Epithelial cell of prostate (primary cell): ENCODE data around the gene FRA10AC1.
"Not testable (repeated sequence)": the region's sequence is repeated elsewhere in the genome, so short reads cannot be mapped to it uniquely, and the experiment has no call there.

ENCODE experiments used
- DNase-seq: peaks from one replicate; pipeline ENCODE4 v3.0.0-alpha.2; 2011; ENCODE audit warnings: low read depth, low spot score
- H3K27ac ChIP-seq: fragments of 450-650 bp; 2 replicates; pipeline ENCODE4 v1.5.1; 2017; ENCODE audit warnings: mild to moderate bottlenecking

FRA10AC1 gene

DNA sequence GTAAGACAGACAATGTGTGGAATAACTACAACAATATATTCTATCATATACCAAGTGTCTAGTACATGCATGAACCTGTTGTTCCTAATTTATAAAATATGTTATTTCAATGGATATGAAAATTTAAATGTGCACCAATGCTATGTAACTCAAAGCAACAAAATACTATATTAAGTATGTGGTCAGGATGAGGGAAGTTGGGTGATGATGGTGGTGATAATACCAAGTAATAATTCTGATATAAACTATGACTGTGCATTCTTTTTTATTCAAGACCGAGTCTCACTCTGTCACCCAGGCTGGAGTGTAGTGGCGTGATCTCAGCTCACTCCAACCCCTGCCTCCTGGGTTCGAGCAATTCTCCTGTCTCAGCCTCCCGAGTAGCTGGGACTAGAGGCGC is 2.1 kb upstream of the FRA10AC1 start:
- DNase-seq = no peak
- no peak overlapping the region for H3K27ac ChIP-seq

DNA sequence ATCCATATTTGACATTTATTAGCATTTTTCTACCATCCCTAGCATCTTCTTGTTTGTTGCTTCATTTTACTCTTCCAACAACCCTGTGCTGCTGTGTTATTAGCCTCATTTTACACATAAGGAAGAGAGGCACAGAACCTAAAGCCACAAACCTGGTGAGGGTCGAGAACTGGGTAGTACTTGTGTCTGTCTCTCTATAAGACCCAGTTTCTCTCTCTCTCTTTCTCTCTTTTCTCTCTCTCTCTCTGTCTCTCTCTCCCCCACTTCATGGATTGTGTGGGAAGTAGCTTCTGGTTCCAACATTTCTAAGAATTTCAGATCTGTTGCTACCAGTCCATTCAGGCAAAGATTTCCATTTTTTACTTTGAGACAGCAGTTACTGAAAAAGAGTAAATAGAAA is 1.4 kb upstream of the FRA10AC1 start:
- DNase-seq = no peak
- no peak overlapping the region for H3K27ac ChIP-seq

DNA sequence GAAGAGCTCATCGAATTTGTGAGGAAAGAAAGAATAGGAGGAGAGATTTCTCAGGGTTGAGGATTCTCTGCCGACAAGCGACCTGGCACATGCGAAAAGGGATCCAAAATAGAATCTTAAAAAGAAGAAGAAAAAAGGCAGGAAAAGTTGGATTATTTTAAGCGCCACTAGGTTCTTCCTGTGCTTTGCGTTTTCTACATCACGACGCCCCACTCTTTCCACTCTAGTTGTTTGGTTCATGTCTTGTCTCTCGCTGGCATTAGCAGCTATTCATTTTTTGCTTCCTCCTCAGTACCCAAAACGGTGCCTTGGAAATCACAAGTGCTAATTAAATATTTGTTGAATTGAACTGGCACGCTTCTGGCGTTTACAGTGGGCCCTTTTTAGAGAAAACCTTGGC is 674 bp upstream of the FRA10AC1 start:
- H3K27ac ChIP-seq = peak overlapping the region; percentile 83
- no peak for DNase-seq

DNA sequence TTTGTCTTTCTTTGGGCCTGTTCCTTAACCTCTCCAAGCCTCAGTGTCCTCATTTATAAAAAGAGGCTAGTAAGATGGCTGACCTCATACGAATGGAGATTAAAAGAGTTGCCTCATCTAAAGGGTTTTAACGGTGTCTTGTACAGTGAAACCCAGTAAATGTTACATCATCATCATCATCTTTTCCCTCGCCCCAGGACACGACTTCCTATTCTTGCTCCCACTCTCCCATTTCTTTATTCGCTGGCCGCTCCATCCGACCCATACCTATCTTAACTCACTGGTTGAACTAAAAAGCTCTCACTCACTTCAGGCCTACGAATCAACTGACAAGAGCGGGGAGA is 554 bp downstream of the FRA10AC1 start:
- peak overlapping the region; percentile 83 for H3K27ac ChIP-seq
- DNase-seq = no peak

DNA sequence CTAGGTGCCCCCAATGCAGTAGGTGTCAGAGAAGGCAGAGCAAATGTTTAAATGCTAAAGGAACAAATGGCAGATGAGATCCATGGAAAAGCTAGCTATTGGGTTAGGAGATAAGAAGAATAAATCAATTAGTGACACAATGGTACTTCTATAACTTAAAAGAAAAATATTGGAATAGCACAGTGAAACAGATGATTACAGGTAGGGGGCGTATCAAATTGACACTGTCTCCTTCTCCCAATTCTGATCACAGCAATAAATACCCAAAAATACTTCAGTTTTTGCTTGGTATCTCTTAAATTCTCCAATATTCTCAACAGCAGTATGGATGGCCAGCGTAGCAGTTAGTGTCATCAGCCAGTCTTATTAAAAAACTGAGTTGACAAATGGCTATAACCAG is 5.2 kb downstream of the FRA10AC1 start:
- H3K27ac ChIP-seq = no peak overlapping the region
- no peak for DNase-seq

DNA sequence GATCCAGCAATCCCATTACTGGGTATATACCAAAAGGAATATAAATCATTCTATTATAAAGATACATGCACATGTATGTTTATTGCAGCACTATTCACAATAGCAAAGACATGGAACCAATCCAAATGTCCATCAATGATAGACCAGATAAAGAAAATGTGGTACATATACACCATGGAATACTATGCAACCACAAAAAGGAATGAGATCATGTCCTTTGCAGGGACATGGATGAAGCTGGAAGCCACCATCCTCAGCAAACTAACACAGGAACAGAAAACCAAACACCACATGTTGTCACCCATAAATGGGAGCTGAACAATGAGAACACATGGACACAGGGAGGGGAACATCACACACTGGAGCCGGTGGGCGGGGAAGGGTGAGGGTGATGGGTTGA is 5.8 kb downstream of the FRA10AC1 start:
- not testable (repeated sequence) for H3K27ac ChIP-seq, DNase-seq

DNA sequence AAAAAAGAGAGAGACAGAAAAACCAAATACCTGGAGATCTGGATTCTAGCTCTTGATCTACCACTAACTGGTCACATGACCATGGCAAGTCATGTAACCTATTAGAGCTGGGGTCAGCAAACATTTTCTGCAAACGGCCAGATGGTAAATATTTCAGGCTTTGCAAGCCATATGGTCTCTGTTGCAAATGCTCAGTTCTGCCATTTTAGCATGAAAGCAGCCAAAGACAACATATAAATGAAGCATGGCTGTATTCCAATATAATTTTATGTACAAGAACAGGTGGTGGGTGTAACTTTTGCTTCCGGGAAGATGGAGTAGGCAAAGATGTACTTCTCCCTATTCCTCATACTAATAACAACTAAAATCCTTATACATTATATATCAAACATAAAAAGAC is 6.7 kb downstream of the FRA10AC1 start:
- DNase-seq = no peak

DNA sequence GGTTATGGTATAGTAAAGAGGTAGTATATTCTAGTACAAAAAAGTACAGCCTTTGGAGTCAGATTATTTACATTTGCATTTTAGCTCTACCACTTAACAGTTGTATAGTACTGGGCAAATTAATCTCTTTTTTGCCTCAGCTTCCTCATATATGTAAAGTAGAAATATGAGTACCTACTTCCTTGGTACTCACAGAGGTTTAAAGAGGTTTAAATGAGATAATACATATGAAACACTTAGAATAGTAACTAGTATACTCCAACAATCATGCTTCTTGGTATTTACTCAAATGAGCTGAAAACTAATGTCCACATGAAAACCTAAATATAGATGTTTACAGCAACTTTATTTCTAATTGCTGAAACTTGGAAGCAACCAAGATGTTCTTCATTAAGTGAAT is 14.7 kb downstream of the FRA10AC1 start:
- DNase-seq = no peak
- no peak overlapping the region for H3K27ac ChIP-seq

More for the DNA sequence above, 6.7 kb downstream of the FRA10AC1 start:
- H3K27ac ChIP-seq = no peak overlapping the region

DNA sequence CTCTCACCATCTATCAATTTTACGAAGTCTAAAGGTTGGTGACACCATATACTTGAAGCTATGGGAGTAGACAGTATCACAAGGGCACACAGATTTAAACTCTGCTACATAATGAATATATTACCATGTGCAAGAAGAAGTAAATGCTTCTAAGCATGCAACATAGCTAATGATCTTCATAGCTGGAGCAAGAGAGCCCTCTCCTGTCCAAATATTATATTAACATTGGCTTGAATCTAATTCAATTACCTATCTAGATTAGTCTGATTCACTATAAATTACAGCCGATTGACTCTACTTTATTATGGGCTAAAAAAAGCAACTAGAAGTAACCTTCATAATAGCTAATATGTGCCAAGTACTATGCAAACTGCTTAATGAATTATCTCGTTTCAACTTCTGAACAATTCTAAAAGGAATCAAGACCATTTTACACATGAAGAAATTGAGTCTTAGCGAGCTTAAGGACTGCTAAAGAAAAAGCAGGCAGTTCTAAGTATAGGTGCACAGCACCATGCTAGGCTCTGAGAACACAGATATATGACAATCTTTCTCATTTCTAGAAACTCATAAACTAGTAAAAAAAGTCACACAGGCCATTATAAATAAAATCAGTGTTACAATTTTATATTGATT is 21.9 kb downstream of the FRA10AC1 start:
- no peak overlapping the region for H3K27ac ChIP-seq
- no peak for DNase-seq

DNA sequence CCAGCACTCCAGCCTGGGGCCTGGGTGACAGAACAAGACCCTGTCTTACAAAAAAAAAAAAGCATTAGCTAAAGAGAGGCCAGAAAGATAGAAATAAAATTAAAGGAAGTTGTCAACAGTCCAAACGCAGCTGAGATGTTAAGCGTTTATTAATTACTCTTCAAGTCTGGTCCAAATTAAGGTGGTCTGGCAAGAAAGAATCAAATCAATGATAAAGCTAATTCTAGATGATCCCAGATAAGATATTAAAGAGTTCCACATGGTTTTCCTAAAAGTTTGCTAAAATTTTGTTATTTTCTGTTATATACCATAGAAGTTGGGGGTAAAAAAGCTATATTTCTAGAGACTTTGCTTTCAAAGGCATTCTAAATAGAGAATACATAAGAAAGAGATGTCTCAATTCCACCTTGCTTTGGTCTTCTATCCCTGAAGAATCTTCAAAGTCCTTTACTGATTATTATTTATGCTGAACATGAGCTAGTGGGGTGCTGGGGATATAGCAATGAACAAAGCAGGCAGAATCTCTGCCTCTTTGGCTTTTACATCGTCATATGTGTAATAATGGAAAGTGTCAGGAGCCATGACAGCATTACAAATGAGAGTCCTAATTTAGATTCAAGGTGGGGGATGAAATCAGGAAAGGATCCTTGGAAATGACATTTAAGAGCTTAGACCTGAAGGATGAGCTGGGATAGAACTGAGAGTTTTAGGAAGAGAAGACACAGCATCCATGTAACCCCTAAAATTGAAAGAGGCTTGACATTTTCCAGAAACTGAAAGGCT is 23.4 kb downstream of the FRA10AC1 start:
- DNase-seq = no peak
- no peak overlapping the region for H3K27ac ChIP-seq

DNA sequence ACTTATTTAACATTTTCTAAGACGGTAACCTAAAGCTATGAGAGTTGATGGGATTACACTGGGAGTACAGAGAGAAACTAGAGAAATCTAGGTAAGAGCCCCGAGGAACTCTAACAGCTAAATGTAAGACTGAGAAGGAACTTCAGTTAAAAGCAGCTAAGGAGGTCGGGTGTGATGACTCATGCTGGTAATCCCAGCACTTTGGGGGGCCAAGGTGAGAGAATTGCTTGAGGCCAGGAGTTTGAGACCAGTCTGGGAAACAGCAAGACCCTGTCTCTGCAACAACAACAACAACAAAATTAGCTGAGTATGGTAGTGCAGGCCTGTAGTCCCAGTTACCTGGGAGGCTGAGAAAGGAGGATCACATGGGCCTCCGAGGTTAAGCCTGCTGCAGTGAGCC is 24.0 kb downstream of the FRA10AC1 start:
- no peak overlapping the region for H3K27ac ChIP-seq
- no peak for DNase-seq

DNA sequence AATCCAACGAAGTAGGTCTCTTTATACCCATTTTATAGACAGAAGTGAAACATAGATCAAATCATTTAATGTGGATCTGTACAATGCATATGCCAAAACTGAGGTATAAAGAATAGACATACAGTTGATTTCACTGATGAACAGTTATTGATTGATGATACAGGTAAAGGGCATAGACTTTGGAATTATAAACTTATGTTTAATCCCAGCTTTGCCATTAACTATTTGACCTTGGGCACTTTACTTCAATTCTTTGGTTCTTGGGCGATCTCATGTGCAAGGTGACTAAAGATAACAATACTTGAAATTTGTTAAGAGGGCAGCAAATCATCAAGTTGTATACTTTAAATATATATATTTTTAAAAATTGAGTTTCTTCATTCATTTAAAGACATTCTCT is 28.6 kb downstream of the FRA10AC1 start:
- DNase-seq = no peak
- H3K27ac ChIP-seq = no peak overlapping the region

DNA sequence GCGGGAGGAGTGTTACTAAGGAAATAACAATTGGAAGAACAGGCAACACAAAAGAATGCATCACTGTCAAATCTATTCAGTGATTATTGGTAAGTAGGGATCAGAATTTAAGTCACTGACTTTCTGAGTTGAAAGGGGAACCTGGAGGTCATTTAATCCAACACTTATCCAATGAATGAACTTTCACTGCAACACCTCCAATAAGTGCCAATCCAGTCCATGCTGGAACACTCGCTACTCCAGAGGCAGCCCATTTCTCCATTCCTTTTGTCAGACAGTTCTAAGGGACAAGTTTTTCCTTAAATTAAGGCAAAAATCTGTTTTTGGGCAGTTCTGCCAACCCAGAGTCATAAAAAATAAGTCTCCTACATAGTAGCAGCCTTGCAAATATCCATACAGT is 29.5 kb downstream of the FRA10AC1 start:
- H3K27ac ChIP-seq = no peak overlapping the region
- no peak for DNase-seq

DNA sequence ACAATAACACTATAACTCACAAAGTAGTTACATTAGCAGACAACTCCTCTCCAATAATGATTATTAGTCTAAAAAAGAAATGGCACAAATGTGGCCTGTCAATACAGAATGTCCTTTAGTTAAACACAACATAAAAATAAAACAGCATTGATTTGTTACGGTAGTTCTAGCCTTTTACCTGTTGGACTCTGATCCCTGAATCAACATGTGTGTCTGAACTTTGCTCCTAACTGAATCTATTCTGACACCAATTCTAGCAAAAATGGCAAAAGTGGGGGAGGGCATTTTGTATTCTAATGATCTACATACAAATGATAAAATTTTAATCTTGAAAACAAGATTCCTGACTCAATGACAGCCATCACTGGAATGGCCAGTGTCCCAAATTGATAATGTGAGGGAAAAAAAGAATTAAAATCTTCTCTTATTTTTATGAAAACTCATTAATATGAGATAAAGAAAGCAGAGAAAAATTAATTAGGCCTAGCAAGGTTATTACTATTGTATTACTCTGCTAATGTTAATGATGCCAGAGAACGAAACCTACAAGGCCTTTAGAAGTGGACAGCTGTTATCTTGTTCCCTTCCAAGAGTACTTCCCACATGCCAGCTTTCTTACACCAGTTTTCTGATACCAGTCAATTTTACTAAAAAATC is 30.2 kb downstream of the FRA10AC1 start:
- no peak for DNase-seq
- H3K27ac ChIP-seq = no peak overlapping the region

DNA sequence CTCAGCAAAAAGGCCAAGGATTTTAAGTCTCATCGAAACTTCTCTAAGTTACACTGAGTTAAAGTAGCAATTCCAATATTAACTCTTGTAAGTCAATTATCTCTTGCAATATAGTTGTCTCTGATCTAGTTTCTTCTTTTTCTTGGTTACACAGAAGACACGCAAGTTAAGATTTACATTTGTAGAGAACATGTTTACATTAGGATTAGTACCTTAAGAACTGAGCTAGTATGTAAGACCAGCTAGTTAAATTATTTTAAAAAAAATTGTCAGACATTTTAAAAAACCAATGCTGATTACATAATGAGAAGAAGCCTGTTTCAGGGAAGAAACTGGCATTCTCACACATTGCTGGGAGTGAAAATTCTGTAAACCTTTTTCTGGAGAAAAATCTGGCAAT is 31.4 kb downstream of the FRA10AC1 start:
- DNase-seq = no peak
- no peak overlapping the region for H3K27ac ChIP-seq

DNA sequence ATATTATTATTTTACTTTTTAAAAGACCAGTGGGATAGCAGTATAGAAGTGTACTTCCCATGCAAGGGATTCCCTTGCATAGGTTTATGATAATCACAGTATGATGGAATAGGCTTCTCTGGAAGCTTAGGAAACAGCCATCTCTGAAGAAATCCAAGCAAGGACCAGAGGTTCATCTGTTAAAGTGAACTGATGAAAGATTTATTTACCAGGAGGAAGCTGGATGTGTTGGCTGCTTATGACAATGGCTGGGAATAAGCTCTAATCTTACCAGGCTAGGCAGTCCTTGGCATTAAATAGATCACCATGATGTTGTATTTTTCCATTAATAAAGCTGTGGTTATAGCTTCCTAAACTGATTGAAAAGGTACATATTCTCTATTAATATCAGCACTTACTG is 32.0 kb downstream of the FRA10AC1 start:
- no peak for DNase-seq
- H3K27ac ChIP-seq = no peak overlapping the region

DNA sequence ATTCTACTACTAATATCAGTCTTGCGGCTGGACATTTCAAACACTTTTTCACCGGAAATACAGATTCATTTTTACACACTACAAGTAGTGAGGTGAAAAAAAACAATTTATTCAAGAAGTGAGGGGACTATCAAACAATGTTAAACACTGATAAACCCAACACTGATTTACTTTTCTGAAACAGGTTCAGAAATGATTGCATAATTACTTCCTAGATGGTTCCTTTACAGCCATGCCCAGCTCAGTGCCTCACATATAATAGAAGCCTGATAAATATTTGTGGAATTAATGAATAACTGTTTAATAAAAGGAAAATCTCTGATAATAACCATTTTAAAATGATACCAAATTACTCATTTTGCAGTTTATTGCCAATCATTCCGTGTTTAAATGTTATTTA is 34.6 kb downstream of the FRA10AC1 start:
- no peak for DNase-seq
- H3K27ac ChIP-seq = no peak overlapping the region

DNA sequence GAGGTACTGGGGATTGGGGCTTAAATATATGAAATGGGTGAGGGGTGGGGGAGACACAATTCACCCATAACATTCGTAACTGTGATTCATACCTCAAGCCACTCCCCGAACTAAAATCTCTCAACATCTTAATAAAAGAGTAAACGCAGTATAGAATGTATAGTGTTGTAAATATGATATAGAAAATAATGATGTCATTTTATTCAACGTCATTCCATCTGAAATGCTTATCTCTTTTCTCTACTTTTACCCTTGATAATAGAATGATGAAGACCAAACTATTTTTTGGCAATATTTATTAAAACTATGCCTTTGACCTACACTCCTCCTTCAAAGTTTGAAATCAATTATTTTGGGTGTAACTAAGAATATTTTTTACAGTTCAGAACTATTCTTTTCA is 36.4 kb downstream of the FRA10AC1 start:
- no peak for DNase-seq
- no peak overlapping the region for H3K27ac ChIP-seq

DNA sequence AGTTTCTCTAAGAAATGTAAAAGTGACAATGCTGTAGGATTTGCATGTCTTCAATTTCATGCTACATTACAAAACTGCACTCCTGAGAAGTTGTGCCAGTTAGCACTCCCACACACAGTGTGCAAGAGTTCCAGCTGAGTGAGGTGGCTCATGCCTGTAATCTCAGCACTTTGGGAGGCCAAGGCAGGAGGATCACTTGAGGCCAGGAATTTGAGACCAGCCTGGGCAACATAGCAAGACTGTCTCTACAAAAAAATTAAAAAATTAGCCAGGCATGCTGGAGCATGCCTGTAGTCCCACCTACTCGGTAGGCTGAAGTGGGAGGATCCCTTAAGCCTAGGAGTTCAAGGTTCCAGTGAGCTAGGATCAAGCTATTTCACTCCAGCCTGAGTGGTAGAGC is 44.6 kb downstream of the FRA10AC1 start:
- no peak for DNase-seq
- H3K27ac ChIP-seq = no peak overlapping the region

DNA sequence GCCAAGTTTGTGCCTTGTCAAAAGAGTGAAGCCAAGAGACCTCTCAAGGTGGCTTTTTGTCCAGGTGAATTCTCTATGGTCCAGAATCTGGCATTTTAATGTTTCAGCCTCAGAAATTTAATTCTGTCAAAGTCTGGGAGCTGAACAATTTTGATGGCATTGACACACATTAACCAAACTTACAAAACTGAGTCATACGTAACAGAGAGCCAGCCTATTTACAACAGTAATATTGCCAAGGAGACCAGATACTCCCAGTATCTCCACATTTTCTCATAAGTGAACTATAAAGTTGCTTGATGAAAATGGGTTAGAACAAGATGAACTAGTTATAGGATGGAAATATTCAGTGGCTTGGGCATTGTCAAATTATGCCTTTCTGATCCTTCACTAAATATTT is 46.2 kb downstream of the FRA10AC1 start:
- DNase-seq = no peak
- no peak overlapping the region for H3K27ac ChIP-seq

DNA sequence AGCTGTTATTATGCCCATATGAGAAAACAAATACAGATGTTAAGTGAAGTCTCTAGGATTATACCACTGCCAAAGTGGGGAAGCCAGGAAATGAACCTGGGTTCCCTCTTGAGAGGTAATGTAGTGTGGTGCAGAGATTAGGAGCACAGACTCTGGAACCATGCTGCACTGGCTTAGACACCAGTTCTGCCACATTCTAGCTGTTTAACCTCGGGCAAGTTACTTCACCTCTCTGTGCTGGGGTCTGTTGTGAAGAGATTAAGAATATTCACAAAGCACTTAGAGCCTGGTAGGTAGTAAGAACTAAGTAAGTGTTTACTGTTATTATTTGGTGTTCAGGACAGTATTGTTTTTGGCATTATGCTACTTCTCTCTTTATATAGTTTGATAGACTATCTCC is 48.2 kb downstream of the FRA10AC1 start:
- DNase-seq = no peak
- H3K27ac ChIP-seq = no peak overlapping the region

DNA sequence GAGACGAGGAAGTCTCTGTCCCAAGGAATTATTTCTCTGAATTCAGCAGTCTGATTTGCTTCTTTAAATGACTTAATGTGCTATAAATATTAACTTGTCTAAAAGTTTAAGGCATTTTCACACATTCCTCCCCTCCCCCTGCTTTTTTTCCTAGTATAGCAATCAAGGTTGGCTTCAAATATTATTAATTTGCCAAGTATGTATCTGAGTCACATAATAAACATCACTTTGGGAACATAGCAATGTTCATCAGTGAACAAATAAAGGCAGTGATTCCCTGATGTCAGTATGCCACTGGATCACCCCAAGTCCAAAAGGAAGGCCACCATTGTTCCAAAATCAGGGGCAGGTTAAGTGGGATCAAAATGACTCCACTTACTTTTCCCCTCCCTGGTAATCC is 49.5 kb downstream of the FRA10AC1 start:
- DNase-seq = no peak
- H3K27ac ChIP-seq = no peak overlapping the region
